ENCODE measurements around the gene ZSWIM1. TPM values are rescaled to one million over a fixed set of nuclear protein-coding genes. Genes with fewer than 3 reads are reported as not detected.

Gene ZSWIM1
- total RNA-seq, 3 donors from 2014 or later: 11.3 to 12.6 (median 12.4) TPM

DNA sequence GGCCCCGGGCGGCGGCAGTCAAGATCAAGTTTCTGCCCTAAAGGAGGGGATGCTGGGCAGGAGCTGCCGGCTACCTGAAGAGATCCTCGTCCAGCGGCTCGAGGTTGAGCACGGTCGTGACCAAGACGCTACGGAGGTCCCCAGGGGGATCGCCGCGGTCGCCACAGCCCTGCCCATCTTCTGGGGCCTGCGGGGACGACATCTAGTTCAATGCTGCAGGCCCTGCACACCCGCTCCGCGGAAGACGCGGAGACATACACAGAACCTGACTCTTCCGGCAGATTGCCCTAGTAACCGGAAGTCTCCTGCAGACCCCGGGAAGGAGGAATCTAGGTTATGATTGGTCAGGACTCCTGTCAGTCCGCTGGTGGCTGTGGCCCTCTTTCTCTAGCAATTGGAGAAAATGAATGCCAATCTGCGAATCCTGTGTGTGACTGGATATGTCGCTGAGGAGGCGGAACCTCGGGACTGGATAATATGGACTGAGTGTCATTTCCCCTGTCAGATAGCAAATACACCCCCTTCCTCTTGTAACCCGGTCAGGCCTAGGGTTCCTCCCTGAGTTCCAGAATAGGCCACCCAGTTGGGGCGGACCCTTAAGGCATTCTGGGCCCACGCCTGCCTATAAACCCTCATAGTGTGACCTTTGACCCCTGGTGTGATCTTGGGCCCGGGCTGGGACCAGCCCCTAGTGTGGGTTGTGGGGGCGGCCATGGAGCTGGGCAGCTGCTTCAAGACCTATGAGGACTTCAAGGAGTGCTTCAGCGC, 23.7 kb upstream of the ZSWIM1 start, which contains the start of the genes ACOT8 and ZSWIM3:
Gene ACOT8, minus strand, starts transcription at position 279 of the 768 bp plus-strand sequence. Its CDS starts 77 bp downstream, at position 202.
Gene ZSWIM3, plus strand, starts transcription at position 501 of the 768 bp plus-strand sequence. Its CDS starts 212 bp downstream, at position 713.
- intact Hi-C loops (cut with DNase I, micrococcal nuclease): no loop called here
- ATAC-seq: peak; percentile 97
- Histone ChIP-seq H3K36me3 (ENCODE audit: low read depth) (no peaks in the 10 kb centered on the region), H3K4me1 (ENCODE audit: low read depth) (peaks cover 42% of the 10 kb centered on the region), H3K9me3 (no peaks in the 10 kb centered on the region), H3K4me3 (peak within 1 kb of the TSS; percentile 80)
- TF ChIP-seq, protein P1, sequence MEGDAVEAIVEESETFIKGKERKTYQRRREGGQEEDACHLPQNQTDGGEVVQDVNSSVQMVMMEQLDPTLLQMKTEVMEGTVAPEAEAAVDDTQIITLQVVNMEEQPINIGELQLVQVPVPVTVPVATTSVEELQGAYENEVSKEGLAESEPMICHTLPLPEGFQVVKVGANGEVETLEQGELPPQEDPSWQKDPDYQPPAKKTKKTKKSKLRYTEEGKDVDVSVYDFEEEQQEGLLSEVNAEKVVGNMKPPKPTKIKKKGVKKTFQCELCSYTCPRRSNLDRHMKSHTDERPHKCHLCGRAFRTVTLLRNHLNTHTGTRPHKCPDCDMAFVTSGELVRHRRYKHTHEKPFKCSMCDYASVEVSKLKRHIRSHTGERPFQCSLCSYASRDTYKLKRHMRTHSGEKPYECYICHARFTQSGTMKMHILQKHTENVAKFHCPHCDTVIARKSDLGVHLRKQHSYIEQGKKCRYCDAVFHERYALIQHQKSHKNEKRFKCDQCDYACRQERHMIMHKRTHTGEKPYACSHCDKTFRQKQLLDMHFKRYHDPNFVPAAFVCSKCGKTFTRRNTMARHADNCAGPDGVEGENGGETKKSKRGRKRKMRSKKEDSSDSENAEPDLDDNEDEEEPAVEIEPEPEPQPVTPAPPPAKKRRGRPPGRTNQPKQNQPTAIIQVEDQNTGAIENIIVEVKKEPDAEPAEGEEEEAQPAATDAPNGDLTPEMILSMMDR (IDR thresholded peaks at IDR 0.05): no peak
- DNase-seq: peak; percentile 86 to 99 (median 89)

DNA sequence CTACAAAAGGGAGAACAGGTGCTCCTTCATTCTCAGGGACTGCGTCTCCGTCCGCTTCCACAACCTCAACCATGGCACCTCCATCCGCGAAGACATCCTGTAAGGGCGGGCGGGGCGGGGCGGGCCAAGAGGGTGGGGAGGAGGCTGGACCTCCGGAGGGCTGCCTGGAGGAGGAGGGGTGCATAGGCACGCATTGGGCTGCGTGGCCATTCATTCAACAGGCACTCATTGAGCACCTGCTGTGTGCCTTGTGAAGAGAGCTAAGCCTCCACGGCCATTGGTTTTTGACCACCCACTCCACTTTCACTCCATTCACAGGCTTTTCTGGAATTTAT, 23.2 kb upstream of the ZSWIM1 start:
- ATAC-seq (peak; percentile 25), DNase-seq (no peak)
- H3K36me3 ChIP-seq (ENCODE audit: low read depth): no peaks in the 10 kb centered on the region
- peaks cover 44% of the 10 kb centered on the region for H3K4me1 ChIP-seq (ENCODE audit: low read depth)
- TF ChIP-seq, protein P1 (IDR thresholded peaks at IDR 0.05): no peak
- peak overlapping the region; percentile 80 for H3K4me3 ChIP-seq
- no peaks in the 10 kb centered on the region for H3K9me3 ChIP-seq
- intact Hi-C loops (cut with DNase I, micrococcal nuclease): no loop called here

DNA sequence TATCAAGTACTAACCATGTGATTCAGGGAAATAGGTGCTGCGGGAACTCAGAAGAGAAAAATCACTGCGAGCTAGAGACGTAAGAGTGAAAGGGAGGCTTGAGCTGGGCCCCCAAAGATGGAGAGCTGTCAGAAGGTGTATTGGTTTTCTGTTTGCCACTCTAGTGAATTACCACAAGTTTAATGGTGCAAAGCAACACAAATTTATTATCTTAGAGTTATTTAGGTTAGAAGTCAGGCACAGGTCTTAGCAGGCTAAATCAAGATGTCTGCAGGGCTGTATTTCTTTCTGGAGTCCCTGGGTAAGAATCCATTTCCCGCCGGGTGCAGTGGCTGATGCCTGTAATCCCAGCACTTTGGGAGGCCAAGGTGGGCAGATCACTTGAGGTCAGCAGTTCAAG, 21.1 kb upstream of the ZSWIM1 start:
- no peaks in the 10 kb centered on the region for H3K36me3 ChIP-seq (ENCODE audit: low read depth)
- intact Hi-C loops (cut with DNase I, micrococcal nuclease): no loop called here
- peaks cover 52% of the 10 kb centered on the region for H3K4me1 ChIP-seq (ENCODE audit: low read depth)
- H3K9me3 ChIP-seq: no peaks in the 10 kb centered on the region
- ATAC-seq (no peak), DNase-seq (no peak)
- no peak overlapping the region for H3K4me3 ChIP-seq
- TF ChIP-seq, protein P1 (IDR thresholded peaks at IDR 0.05): no peak

DNA sequence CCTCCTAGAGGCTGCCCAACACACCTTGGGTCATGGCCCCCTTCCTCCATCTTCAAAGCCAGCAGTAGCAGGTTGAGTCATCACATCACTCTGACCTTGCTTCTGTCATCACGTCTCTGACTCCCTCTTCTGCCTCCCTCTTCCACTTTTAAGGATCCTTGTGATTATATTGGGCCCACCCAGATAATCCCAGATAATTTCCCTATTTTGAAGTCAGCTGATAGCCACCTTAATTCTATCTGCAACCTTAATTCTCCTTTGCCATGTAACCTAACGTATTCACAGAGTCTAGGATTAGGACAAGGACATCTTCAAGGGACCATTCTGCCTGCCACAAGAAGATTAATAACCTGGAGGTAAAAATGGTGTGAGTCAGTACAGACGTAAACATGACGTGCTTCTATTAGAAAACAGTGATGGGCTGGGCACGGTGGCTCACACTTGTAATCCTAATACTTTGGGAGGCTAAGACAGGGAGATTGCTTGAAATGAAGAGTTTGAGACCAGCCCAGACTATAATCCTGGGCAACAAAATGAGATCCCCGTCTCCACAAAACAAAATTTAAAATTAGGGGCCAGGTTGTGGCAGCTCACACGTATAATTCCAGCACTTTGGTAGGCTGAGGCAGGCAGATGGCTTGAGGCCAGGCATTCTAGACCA, 20.3 kb upstream of the ZSWIM1 start:
- Histone ChIP-seq H3K4me1 (ENCODE audit: low read depth) (peaks cover 47% of the 10 kb centered on the region), H3K4me3 (no peak overlapping the region), H3K36me3 (ENCODE audit: low read depth) (no peaks in the 10 kb centered on the region), H3K9me3 (no peaks in the 10 kb centered on the region)
- DNase-seq (no peak), ATAC-seq (no peak)
- intact Hi-C loops (cut with DNase I, micrococcal nuclease): no loop called here
- TF ChIP-seq, protein P1 (IDR thresholded peaks at IDR 0.05): no peak

DNA sequence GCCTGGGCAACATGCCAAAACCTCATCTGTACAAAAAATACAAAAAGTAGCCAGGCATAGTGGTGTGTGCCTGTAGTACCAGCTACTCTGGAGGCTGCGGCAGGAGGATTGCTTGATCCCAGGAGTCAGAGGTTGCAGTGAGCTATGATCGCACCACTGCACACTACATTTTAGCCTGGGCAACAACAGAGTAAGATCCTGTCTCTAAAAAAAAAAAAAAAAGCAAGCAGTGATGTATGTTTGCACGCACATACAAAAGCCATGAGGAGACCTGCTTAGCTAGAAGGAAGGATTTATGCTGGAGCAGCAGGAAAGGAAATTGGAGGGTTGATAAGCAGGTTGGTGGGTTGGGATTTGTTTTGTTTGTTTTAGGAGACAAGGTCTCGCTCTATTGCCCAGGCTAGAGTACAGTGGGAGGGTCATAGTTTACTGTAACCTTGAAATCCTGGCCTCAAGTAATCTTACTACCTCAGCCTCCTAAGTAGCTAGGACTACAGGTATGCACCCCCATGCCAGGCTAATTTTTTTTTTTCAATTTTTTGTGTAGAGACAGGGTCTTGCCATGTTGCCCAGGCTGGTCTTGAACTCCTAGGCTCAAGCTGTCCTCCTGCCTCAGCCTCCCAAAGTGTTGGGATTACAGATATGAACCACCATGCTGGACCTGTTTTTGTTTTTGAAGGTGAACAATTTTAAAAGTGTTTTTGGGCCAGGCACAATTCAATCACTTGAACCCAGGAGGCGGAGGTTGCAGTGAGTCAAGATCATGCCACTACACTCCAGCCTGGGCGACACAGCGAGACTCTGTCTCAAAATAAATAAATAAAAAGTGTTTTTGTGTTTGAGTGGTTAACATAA, 19.6 kb upstream of the ZSWIM1 start:
- H3K4me3 ChIP-seq: no peak overlapping the region
- TF ChIP-seq, protein P1 (IDR thresholded peaks at IDR 0.05): no peak
- peak; percentile 18 for ATAC-seq
- H3K4me1 ChIP-seq (ENCODE audit: low read depth): peaks cover 40% of the 10 kb centered on the region
- peak in 1 of 3 donors; percentile 53 for DNase-seq
- intact Hi-C loops (cut with DNase I, micrococcal nuclease): no loop called here
- no peaks in the 10 kb centered on the region for H3K36me3 ChIP-seq (ENCODE audit: low read depth)
- H3K9me3 ChIP-seq: no peaks in the 10 kb centered on the region
